HL-60 (cell line): ENCODE measurements around the gene DCHS1.

ENCODE experiments used
- DNase-seq, 2 experiments: peaks; one replicate each; pipeline ENCODE4 v3.0.0-alpha.2; 2010 to 2020; ENCODE audit warnings: low read depth in 1 of 2, low spot score in 1 of 2
- H3K27ac ChIP-seq: fragments of 250-450 bp; sonication (Bioruptor Pico); replicated peaks from 2 replicates; pipeline ENCODE4 v1.5.1; 2020; ENCODE audit warnings: mild to moderate bottlenecking, moderate library complexity
- H3K27me3 ChIP-seq: fragments of 250-450 bp; sonication (Bioruptor Pico); 2 replicates; pipeline ENCODE4 v1.5.1; 2021; ENCODE audit warnings: mild to moderate bottlenecking, moderate library complexity; ENCODE audit not compliant: insufficient read depth, poor library complexity, severe bottlenecking
- H3K4me3 ChIP-seq: replicated peaks from 2 replicates; pipeline ENCODE4 v1.5.1; 2011; ENCODE audit warnings: mild to moderate bottlenecking, control low read depth, low read length; ENCODE audit not compliant: insufficient read depth
- CTCF ChIP-seq: IDR thresholded peaks from one replicate; pipeline ENCODE4 v1.5.1; 2011; ENCODE audit warnings: low read length, control low read depth, inconsistent platforms; ENCODE audit not compliant: insufficient read depth
- GABPA ChIP-seq: IDR thresholded peaks from 2 replicates; pipeline ENCODE4 v1.6.1; 2012; ENCODE audit warnings: low read depth
- POLR2AphosphoS5 ChIP-seq: IDR thresholded peaks from 2 replicates; pipeline ENCODE4 v1.6.1; 2012; ENCODE audit warnings: low read depth
- REST ChIP-seq: IDR thresholded peaks from 2 replicates; pipeline ENCODE4 v1.6.1; 2012; ENCODE audit warnings: low read depth; ENCODE audit not compliant: insufficient replicate concordance
- SPI1 ChIP-seq: IDR thresholded peaks from 2 replicates; pipeline ENCODE4 v1.6.1; 2012; ENCODE audit warnings: low read depth, mild to moderate bottlenecking, borderline replicate concordance

Gene DCHS1

GRCh38 chr11:6608011-6608410 lies 47.6 kb downstream of the DCHS1 start:
- H3K27me3 ChIP-seq: no peaks in the 10 kb centered on the region
- H3K27ac ChIP-seq: no peak overlapping the region
- TF ChIP-seq REST: no peak
- no peak for TF ChIP-seq CTCF
- TF ChIP-seq POLR2AphosphoS5: no peak
- TF ChIP-seq GABPA: no peak
- TF ChIP-seq SPI1: no peak
- no peak for DNase-seq
- H3K4me3 ChIP-seq: no peak overlapping the region

- no peak overlapping the region for H3K4me3 ChIP-seq
- H3K27ac ChIP-seq: no peak overlapping the region; the same call in 1 of the 2 replicates
Measured at GRCh38 chr11:6607190-6607795, 48.3 kb downstream of the DCHS1 start.

GRCh38 chr11:6606471-6607189 lies 49.0 kb downstream of the DCHS1 start:
- no peaks in the 10 kb centered on the region for H3K27me3 ChIP-seq
- 0 out of 2 replicates have a peak overlapping the region, but pooled peaks have one; percentile 3 for H3K27ac ChIP-seq
- peak in 1 of 2 experiments; percentile 70 for DNase-seq
- H3K4me3 ChIP-seq: no peak overlapping the region
- TF ChIP-seq GABPA (no peak), POLR2AphosphoS5 (no peak), CTCF (no peak), REST (no peak), SPI1 (no peak)

More at GRCh38 chr11:6607190-6607795, 48.3 kb downstream of the DCHS1 start:
- H3K27me3 ChIP-seq: no peaks in the 10 kb centered on the region
- DNase-seq: no peak
- TF ChIP-seq CTCF: no peak
- no peak for TF ChIP-seq GABPA
- no peak for TF ChIP-seq SPI1
